GM12892 (cell line): ENCODE results near the gene SLC7A6.

Experiments
- POLR2A ChIP-seq: IDR thresholded peaks from 2 replicates; pipeline ENCODE4 v1.6.1; 2011; ENCODE audit warnings: low read depth, low read length, control low read depth
- POLR2AphosphoS5 ChIP-seq: IDR thresholded peaks from 2 replicates; pipeline ENCODE4 v1.6.1; 2011; ENCODE audit warnings: low read depth, low read length, control low read depth
- TAF1 ChIP-seq: IDR thresholded peaks from 2 replicates; pipeline ENCODE4 v1.6.1; 2011; ENCODE audit warnings: low read depth, mild to moderate bottlenecking, control low read depth, low read length, borderline replicate concordance

GRCh38 chr16:68288252-68288650 is 23.9 kb downstream of the SLC7A6 start:
- TF ChIP-seq POLR2A: no peak
- no peak for TF ChIP-seq TAF1
- TF ChIP-seq POLR2AphosphoS5: no peak
